HG03342 (cell line): ENCODE results near the gene FSD1.
"Not testable (repeated sequence)": the region's sequence is repeated elsewhere in the genome, so short reads cannot be mapped to it uniquely, and the experiment has no call there.

Experiments used
- ATAC-seq: cut with Tn5 transposase; IDR thresholded peaks from one replicate; pipeline ENCODE4 v1.9.1; 2021; ENCODE audit warnings: mild to moderate bottlenecking, moderate library complexity; ENCODE audit not compliant: unreplicated experiment

The FSD1 gene

DNA sequence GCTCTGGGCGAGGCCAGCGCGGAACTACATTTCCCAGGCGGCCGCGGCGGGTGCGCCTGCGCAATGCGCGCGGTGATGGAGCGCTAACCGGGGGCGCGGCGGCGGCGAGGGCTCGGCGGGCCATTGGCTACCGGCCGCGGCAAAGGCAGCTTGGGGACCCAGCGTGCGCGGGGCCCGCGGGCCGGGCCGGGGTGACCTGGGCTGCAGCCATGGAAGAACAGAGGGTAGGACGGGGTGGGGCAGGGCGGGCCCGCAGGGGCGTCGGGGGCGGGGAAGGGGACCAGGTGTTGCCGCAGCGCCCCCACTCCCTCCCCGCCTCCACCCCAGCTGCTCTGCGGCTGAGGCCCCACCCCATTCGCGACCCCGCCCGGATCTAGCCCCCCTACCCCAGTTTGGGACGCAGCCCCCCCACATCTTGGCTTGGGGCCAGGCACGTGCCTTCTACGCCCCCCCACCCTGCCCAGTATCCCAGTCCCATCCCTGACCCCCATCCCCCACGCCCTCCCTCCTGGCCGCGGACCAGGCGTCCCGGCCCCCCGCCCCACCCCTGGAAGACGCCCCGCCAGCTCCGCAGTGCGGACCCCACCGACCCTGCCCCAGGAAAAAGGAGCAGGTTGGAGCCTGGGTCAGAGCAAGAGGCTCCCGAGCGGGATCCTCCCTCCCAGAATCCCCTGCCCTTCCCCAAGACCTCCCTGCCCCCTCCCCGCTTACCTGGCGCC, at the start of gene FSD1:
Gene FSD1, plus strand, starts transcription at position 61 of the 719 bp plus-strand sequence. Its CDS starts 149 bp downstream, at position 210.
- no peak for ATAC-seq

DNA sequence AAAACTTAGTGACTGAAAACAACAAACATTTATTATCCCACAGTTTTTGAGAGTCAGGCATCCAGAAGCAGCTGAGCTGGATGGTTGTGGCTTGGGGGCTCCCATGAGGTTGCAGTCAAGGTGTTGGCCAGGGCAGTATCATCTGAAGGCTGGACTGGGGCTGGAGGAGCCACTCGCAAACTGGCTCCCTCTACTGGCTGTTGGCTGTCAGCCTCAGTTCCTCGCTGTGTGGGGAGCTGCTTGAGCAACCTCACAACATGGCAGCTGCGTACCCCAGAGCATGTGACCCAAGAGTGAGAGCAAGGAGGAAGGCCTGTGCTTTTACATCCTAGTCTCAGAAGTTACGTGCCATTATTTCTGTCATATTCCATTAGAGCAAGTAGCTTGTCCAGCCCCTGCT, 47.8 kb upstream of the FSD1 start:
- ATAC-seq = no peak

DNA sequence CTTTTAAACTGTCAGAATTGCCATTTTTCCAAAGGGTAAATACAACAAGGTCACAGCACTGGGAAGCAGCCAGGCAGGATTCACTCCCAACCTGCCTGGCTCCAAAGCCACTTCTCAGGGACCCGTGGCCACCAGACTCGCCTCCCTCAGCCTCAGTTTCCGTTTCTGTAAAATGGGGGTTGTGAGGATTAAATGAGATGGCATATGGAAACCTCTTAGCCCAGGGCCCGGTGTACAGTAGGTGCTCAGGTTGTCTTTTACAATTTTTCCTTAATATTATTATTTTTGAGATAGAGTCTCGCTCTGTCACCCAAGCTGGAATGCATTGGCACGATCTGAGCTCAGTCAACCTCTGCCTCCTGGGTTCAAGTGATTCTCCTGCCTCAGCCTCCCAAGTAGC, 47.4 kb upstream of the FSD1 start:
- ATAC-seq = no peak

DNA sequence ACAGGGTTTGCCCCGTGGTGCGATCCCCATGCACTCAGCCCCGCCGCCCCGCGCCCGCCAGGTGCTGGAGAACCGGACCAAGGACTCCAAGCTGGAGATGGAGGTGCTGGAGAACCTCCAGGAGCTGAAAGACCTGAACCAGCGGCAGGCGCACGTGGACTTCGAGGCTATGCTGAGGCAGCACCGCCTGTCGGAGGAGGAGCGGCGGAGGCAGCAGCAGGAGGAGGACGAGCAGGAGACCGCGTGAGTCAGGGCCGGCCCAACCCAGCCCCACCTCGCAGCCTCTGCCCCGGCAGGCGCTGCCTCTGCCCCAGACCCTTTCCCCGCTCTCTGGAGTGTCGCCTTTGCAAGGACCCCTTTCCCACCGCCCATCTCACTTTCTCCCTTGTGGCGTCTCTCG, 46.2 kb upstream of the FSD1 start:
- no peak for ATAC-seq

DNA sequence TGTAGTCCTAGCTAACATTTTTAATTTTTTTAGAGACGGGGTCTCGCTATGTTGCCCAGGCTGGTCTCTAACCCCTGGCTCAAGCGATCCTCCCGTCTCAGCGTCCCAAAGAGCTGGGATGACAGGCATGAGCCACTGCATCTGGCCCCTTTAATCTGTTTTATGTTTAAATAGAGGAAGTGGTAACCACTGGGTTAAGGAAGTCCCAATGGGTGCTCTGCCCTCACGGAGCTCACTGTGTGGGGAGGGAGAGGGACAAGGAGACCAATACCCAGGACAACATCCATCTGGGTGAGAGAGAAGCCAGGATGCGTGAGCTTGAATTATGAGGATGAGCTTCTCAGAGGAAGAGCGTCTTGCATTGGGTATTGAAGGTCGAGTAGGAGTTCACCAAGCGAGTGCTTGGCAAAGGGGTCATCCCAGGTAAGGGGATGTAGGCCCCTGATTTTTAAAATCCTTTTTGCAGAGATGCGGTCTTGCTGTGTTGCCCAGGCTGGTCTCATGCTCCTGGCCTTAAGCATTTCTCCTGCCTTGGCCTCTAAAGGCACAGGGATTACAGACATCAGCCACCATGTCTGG, 43.7 kb upstream of the FSD1 start:
- ATAC-seq = no peak

DNA sequence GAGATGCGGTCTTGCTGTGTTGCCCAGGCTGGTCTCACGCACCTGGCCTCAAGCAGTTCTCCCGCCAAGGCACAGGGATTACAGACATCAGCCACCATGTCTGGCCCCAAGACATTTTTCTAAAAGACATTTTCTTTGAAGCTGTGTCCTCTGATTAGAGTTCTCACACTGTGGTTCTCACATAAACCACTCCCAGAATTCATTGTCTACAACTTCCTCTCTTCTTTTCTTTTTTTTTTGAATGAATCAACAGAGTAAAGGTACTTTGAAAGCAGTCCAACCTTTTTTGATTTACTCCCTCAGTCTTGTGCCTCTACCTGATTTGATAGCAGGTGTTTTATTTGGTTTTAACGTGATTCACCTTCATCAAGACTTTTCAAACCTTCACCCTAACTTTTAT, 39.6 kb upstream of the FSD1 start:
- ATAC-seq = no peak

DNA sequence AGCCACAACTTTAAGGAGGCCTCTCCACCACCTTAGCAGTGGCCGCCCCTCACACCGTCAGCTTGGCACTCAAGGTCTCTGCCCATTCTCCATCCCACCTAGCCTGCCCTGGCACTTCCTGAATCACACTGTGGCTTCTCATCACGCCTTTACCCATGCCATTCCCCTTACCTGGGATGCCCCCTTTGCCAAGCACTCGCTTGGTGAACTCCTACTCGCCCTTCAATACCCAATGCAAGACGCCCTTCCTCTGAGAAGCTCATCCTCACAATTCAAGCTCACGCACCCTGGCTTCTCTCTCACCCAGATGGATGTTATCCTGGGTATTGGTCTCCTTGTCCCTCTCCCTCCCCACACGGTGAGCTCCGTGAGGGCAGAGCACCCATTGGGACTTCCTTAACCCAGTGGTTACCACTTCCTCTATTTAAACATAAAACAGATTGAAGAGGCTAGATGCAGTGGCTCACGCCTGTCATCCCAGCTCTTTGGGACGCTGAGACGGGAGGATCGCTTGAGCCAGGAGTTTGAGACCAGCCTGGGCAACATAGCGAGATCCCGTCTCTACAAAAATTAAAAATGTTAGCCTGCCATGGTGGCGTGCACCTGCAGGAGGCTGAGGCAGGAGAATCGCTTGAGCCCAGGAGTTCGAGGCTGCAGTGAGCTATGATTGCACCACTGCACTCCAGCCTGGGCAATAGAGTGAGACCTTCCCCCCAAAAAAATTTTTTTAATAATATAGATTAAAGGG, 38.0 kb upstream of the FSD1 start:
- no peak for ATAC-seq

DNA sequence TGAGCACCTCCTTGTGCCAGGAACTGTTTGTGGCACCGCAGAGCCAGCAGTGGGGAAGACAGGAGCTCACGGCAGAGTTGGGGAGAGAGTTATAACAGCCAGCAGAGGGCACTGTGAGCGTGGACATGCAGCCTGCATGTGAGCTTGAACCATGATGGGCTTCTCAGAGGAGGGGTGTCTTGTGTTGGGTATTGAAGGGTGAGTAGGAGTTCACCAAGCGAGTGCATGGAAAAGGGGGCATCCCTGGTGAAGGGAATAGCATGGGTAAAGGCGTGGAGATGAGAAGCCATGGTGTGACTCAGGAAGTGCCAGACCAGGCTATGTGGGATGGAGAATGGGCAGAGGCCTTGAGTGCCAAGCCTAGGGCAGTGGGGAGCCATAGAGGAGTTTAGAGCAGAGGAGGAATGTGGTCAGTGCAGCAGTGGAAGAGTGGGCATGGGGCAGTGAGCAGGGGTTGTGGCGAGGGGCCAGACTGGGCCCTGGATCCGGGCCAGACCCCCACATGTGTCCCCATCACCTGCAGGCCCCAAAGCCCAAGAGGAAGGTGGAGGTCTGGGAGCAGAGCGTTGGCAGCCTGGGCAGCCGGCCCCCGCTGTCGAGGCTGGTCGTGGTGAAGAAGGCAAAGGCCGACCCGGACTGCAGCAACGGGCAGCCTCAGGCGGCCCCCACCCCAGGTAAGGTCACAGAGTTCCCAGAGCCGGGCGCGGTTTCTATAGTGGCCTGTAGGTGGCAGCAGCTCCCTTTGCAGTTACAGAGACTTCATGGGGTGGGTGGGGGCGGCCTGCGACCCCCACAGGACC, 37.1 kb upstream of the FSD1 start:
- ATAC-seq = no peak

DNA sequence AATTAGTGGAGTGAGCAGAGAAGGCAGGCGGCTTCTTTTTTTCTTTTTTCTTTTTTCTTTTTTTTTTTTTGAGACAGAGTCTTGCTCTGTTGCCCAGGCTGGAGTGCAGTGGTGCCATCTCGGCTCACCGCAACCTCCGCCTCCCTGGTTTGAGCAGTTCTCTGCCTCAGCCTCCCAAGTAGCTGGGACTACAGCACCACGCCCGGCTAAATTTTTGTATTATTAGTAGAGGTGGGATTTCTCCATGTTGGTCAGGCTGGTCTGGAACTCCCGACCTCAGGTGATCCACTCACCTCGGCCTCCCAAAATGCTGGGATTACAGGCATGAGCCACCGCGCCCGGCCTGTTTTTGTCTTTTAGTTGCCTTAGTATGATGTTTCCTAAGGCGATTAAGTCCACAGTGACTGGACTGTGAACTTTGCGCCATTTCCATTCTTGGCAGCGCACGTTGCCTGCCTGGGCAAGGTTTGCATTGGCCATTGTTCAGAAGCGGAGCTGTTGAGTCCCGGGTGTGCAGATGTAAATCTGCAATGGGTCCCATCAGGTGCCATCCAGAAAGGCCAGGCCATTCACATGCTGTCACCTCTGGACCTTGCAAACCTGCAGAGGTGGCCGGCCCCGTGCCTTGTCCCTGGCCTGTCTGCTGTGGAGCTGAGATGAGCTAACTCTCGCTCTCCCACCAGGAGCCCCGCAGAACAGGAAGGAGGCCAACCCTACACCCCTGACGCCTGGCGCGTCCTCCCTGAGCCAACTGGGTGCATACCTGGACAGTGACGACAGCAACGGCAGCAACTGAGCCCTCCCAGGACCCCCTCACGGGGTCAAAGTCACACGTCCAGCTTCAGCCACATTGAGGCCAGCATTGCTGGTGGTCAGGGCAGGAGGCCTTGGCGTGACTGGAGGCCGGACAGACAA, 36.2 kb upstream of the FSD1 start:
- no peak for ATAC-seq

DNA sequence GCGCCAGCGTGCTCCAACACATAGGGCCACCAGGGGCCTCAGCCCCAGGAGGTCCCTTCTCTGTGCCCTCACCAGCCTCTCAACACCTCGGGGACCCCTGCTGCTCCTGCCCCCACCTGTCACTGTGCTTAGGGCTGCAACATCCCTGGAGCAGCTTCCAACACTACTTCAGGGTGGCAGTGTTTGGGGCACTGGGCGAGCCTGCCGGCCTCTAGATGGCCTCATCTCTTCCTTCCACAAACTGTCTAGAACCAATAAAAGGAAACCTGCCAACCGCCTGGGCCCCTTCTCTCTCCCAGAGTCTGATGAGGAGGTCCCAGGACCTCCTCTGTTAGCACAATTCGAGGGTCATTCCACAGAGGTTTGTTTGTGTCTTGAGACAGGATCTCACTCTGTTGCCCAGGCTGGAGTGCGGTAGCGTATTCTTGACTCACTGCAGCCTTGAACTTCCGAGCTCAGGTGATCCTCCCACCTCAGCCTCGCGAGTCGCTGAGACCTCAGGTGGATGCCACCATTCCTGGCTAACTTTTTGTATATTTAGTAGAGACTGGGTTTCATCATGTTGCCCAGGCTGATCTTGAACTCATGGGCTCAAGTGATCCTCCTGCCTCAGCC, 35.5 kb upstream of the FSD1 start:
- no peak for ATAC-seq

DNA sequence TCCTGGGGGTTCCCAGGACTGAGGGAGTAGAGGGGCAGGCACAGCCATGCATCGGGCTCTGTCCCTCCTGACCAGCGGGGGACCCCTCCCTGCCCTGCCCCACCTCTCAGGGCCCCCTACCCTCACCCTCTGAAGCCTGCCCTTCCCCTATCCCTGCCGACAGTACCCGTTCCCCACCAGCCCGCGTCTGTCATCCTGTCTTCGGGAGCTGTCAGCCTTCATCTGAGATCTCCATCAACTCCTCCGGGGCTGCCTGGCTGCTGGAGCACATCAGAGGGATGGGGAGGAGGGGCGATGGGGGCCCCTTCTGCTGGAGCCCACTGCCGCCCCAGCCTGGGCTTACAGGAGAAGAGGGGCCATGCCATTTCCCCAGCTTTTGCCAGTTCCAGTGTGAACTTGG, 31.5 kb upstream of the FSD1 start:
- no peak for ATAC-seq

DNA sequence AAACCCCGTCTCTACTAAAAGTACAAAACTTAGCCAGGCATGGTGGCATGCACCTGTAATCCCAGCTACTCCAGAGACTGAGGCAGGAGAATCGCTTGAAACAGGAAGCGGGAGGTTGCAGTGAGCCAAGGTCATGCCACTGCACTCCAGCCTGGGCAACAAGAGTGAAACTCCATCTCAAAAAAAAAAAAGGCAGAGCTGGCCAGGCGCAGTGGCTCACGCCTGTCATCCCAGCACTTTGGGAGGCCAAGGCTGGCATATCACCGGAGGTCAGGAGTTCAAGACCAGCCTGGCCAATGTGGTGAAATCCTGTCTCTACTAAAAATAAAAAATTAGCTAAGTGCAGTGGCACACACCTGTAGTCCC, 30.1 kb upstream of the FSD1 start:
- ATAC-seq = not testable (repeated sequence)

DNA sequence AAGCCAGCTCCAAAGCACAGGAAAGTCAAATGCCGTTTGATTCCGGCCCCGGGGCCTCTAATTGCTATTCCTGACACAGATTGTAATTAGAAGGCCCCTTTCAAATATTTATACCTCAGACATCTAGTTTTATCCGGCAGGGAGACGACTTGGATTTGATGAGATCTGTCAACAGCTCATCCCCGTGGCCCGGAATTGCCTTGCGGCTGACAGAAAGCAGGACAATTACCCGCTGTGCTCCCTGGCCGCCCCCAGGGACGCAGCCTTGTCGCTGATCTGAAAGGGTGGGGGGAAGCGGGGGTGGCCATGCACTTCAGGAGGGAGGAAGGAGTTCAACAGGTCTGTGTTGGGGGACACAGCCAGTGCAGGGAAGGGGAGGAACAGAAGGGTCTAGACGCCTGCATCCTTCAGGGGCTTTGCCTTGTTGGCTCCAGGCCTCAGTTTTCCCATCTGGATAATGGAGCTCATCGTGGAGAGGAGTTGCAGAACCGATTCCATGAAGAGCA, 27.2 kb upstream of the FSD1 start:
- no peak for ATAC-seq

DNA sequence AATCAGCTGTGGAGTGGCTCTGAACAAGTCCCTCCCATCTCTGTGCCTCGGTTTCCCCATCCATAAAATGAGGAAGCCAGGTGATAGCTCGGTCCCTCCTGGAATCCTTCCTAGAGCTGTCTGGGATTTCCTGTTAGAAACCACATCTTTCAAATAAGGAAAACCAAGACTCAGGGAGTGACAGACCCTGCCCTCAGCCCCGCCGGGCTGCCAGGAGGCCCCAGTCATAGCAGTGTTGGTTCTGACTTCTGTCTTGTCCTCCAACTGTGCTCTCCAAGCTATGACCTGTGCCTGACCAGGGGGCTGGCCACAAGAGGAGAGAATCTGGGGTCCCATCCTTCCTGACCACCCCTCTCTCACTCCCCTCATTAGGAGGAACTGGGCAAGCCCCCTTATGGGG, 26.4 kb upstream of the FSD1 start:
- ATAC-seq = no peak

DNA sequence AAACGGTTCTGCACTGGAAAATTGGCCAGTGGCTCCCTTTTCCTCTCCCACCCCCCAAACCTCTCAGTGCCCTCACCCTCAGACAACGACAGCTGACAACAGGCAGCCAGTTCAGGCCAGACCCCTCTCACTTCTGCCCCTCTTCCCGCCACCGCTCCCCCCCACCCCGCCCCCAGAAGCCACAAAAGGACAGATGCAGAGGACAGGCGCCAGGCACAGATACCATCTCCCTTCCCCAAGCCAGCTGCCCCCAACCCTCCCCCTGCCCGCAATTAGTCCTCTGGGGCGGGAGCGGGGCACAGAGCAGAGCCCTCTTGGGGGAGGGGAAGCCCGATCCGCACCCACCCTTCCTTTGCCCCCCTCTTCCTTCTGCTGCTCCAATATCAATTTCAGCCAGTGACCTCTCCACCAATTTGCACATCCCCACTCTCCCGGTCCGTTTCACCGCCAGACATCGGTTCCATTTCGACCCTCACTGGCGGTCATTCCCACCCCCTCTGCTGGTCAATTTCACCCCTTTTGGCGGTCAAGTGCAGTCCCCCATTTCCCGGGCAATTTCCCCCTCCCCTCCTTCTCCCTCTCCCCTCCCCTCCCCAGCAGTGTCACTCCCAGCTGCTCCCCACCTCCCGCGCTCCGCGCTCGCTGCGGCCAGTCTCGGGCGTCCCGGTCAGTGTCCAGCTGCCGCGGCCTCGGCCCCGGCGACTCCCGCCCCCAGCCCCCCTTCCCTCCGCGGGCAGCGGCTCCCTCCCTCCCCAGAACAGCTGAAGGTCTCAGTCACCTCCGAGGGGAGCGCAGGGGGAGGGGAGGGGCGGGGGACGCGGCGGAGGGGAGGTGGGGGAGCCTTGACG, 25.8 kb upstream of the FSD1 start, which contains the start of gene SHD:
Gene SHD, plus strand, starts transcription at position 848 of the 848 bp plus-strand sequence. CDS start 798 bp downstream, outside the sequence.
- no peak for ATAC-seq

DNA sequence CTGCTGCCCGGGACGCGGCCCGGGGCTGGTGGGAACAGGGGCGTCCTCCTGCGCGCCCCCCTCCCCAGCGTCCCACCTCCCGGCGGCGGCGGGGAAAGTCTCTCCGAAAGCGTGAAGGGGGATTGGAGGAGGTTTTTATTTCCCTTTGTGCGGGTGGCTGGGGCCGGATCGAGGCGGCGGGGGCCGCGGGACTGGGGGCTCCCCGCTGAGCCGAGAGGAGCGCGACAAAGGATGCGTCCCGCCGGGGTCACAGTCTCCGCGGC, 25.2 kb upstream of the FSD1 start:
- ATAC-seq = no peak

DNA sequence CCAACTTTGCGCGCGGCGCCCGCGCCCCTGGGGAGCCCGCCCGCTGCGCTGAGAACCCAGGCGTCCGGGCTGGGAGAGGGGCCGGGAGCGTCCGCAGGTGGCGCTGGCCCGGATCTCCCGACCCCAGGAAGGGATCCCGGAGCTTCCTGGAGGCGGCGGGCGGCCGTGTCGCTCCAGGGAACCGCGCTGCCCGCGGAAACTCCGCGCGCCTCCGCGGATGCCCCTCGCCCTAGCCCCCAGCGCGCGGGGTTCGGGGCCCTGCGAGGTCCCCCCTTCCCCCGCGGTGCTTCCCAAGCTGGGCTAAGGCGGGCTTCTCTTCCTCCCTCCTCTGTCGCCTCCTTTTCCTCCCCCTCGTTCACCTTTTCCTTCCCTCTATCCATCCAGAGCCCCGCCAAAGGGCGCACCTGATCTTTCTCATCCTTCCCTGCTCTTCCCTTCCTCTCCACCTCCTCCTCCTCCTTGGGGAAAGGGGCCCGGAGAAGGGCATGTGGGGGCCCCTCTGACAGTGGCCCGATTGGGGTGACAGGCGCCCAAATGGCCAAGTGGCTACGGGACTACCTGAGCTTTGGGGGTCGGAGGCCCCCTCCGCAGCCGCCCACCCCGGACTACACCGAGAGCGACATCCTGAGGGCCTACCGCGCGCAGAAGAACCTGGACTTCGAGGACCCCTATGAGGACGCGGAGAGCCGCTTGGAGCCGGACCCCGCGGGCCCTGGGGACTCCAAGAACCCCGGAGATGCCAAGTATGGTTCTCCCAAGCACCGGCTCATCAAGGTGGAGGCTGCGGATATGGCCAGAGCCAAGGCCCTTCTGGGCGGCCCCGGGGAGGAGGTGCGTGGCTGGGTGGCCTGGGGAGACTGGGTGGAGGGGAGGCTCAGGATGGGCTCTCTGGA, 24.6 kb upstream of the FSD1 start:
- no peak for ATAC-seq
